HepG2 (cell line): ENCODE measurements around the gene ZFP1. TPM values are rescaled to one million over a fixed set of nuclear protein-coding genes. Genes with fewer than 3 reads are reported as not detected.

Source experiments
- BCL3 ChIP-seq: sonication (generic); formaldehyde crosslinking; IDR thresholded peaks from 2 replicates; pipeline ENCODE4 v1.5.1; 2020; ENCODE audit warnings: mild to moderate bottlenecking, missing genetic modification reagents, moderate library complexity
- KLF6 ChIP-seq: IDR thresholded peaks from 2 replicates; pipeline ENCODE4 v1.8.0; 2016; ENCODE audit warnings: missing biosample characterization, missing genetic modification reagents
- PHF5A ChIP-seq: IDR thresholded peaks from one replicate; pipeline ENCODE4 v1.6.1; 2018; ENCODE audit warnings: low read depth, missing genetic modification reagents; ENCODE audit not compliant: unreplicated experiment
- SETDB1 ChIP-seq: sonication (generic); formaldehyde crosslinking; IDR thresholded peaks from 2 replicates; pipeline ENCODE4 v1.5.1; 2020; ENCODE audit warnings: missing genetic modification reagents, mild to moderate bottlenecking, borderline replicate concordance
- SMAD9 ChIP-seq: sonication (generic); formaldehyde crosslinking; IDR thresholded peaks from 2 replicates; pipeline ENCODE4 v1.5.1; 2020; ENCODE audit warnings: mild to moderate bottlenecking, missing genetic modification reagents
- TEAD3 ChIP-seq: optimal IDR thresholded peaks from 2 replicates; pipeline ENCODE3; 2016; ENCODE audit warnings: borderline replicate concordance
- ZBTB3 ChIP-seq: sonication (generic); formaldehyde crosslinking; IDR thresholded peaks from 2 replicates; pipeline ENCODE4 v1.4.0; 2020; ENCODE audit warnings: low read depth, mild to moderate bottlenecking, moderate library complexity, missing genetic modification reagents, borderline replicate concordance
- ZNF333 ChIP-seq: sonication (generic); formaldehyde crosslinking; IDR thresholded peaks from 2 replicates; pipeline ENCODE4 v1.4.0; 2020; ENCODE audit warnings: mild to moderate bottlenecking, missing genetic modification reagents, borderline replicate concordance
- polyA plus RNA-seq, 8 experiments: library from polyadenylated mRNA; depleted of rRNA in 3 of 8; stranded (reverse) in 7 of 8; unstranded in 1 of 8; fragments of >200 nt; fragmentation: Illumina TruSeq in 4 of 8; extraction: Trizol in 4 of 8; gene quantifications; 2 replicates each; pipeline versions ENCODE4 v1.2.1 to v1.2.3, GENCODE V29; 2011 to 2016; ENCODE audit warnings: low read depth in 4 of 8, missing spikeins in 1 of 8, mixed read lengths in 1 of 8; ENCODE audit not compliant: insufficient read depth in 1 of 8
- total RNA-seq, 5 experiments: library from RNA; depleted of rRNA; stranded (reverse); fragments of >200 nt; fragmentation: Illumina TruSeq; extraction: Trizol; gene quantifications; 2 replicates each; pipeline ENCODE4 v1.2.3, GENCODE V29; 2016; ENCODE audit warnings: low read depth in 1 of 5
- TF ChIP-seq, protein P1 (sequence below): sonication (generic); formaldehyde crosslinking; IDR thresholded peaks from 2 replicates; pipeline ENCODE4 v1.5.0; 2020; ENCODE audit warnings: missing genetic modification reagents

Gene ZFP1
- total and polyA plus RNA-seq, 2 of the 13 experiments (the other 11 are each of a cell fraction or from before 2014, with no cell fraction given), result 8.3 to 14.0 TPM

DNA sequence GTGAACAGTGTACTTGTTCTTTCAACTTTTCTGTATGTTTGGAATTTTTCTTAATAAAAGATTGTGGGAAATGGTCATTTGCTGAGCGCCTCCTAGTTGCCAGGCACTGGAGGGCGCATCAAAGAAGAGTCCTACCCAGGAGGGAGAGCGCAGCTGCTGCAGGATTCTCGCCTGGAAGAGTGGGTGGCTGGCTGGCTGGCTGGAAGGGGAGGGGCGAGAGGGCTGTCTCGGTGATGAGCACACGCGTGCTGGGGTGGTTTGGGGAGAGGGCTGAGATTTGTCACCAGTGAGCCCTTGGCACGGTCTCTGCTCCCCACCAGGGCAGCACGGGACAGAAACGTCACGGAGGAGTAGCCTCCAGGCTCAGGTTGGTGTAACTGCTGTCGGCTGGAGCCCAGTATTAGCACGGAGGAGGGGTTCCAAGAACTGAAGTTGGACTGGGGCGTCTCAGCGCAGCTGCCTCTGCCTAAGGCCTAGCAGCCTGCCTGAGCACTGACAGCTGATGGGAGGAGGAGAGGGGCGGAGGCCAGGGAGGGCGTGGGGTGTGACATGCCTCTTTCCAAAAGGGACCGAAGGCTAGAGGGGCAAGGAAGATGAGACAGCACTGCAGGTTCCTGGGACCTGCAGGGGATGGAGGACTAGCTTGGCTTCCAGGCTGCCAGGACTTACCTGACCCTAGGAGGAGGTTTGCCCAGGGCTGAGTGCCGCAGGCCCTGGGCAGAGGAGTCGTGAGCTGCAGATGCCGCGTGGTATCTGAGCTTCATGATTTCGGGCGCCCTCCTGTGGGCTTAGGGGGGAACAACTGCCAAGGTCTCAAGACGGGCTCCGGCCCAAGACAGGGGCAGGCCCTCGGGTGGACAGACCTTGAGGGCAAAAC lies 37.4 kb upstream of the ZFP1 start (continued):
- TF ChIP-seq, protein P1, sequence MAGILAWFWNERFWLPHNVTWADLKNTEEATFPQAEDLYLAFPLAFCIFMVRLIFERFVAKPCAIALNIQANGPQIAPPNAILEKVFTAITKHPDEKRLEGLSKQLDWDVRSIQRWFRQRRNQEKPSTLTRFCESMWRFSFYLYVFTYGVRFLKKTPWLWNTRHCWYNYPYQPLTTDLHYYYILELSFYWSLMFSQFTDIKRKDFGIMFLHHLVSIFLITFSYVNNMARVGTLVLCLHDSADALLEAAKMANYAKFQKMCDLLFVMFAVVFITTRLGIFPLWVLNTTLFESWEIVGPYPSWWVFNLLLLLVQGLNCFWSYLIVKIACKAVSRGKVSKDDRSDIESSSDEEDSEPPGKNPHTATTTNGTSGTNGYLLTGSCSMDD (CRISPR knock-in tag), result no peak
- TF ChIP-seq PHF5A (CRISPR knock-in tag) (peak; percentile 70), SETDB1 (CRISPR knock-in tag) (no peak), KLF6 (CRISPR knock-in tag) (peak; percentile 77; the same call in 1 of the 2 replicates), SMAD9 (CRISPR knock-in tag) (no peak), TEAD3 (CRISPR knock-in tag) (peak; percentile 78), BCL3 (CRISPR knock-in tag) (peak; percentile 86), ZBTB3 (CRISPR knock-in tag) (no peak), ZNF333 (CRISPR knock-in tag) (no peak; the same call in none of the 2 replicates)
